WERI-Rb-1 (cell line): ENCODE measurements around the gene DDHD1.

Experiments
- DNase-seq: peaks from one replicate; pipeline ENCODE4 v3.0.0-alpha.2; 2020
- H3K27ac ChIP-seq: fragments of 250-450 bp; sonication (Bioruptor Pico); 2 replicates; pipeline ENCODE4 v1.5.1; 2020; ENCODE audit warnings: mild to moderate bottlenecking, moderate library complexity
- H3K27me3 ChIP-seq: fragments of 250-450 bp; sonication (Bioruptor Pico); 2 replicates; pipeline ENCODE4 v1.5.1; 2021; ENCODE audit warnings: mild to moderate bottlenecking, low read depth, moderate library complexity; ENCODE audit not compliant: insufficient read depth, severe bottlenecking
- H3K36me3 ChIP-seq: fragments of 250-450 bp; sonication (Bioruptor Pico); 2 replicates; pipeline ENCODE4 v1.5.1; 2020; ENCODE audit warnings: mild to moderate bottlenecking, moderate library complexity
- H3K4me3 ChIP-seq: 2 replicates; pipeline ENCODE4 v1.5.1; 2011; ENCODE audit warnings: low read depth, mild to moderate bottlenecking, control low read depth, low read length
- H3K9me3 ChIP-seq: fragments of 250-450 bp; sonication (Bioruptor Pico); 2 replicates; pipeline ENCODE4 v1.5.1; 2021; ENCODE audit warnings: mild to moderate bottlenecking, moderate library complexity; ENCODE audit not compliant: severe bottlenecking
- CTCF ChIP-seq: IDR thresholded peaks from 2 replicates; pipeline ENCODE4 v1.5.1; 2011; ENCODE audit warnings: low read depth, mild to moderate bottlenecking, control low read depth, inconsistent platforms, low read length

DDHD1 gene

GRCh38 chr14:52988139-52988538, 165.0 kb downstream of the DDHD1 start:
- Histone ChIP-seq H3K27me3 (no peaks in the 10 kb centered on the region), H3K36me3 (no peaks in the 10 kb centered on the region), H3K9me3 (no peaks in the 10 kb centered on the region), H3K4me3 (no peak overlapping the region), H3K27ac (no peak overlapping the region)
- no peak for DNase-seq
- TF ChIP-seq CTCF, result no peak

- Histone ChIP-seq H3K4me3 (no peak overlapping the region), H3K27me3 (no peaks in the 10 kb centered on the region), H3K36me3 (no peaks in the 10 kb centered on the region), H3K9me3 (no peaks in the 10 kb centered on the region), H3K27ac (no peak overlapping the region)
- TF ChIP-seq CTCF, result no peak
- DNase-seq, result no peak
Observed at GRCh38 chr14:52987514-52987913, 165.6 kb downstream of the DDHD1 start.

GRCh38 chr14:52987042-52987441, 166.1 kb downstream of the DDHD1 start:
- Histone ChIP-seq H3K27ac (no peak overlapping the region), H3K9me3 (no peaks in the 10 kb centered on the region), H3K36me3 (no peaks in the 10 kb centered on the region), H3K27me3 (no peaks in the 10 kb centered on the region), H3K4me3 (no peak overlapping the region)
- TF ChIP-seq CTCF, result no peak
- no peak for DNase-seq
